ENCODE results near the gene TUBGCP6. TPM values are rescaled to one million over a fixed set of nuclear protein-coding genes. Genes with fewer than 3 reads are reported as not detected.

The TUBGCP6 gene
- total RNA-seq, 2 donors from 2014 or later, result 19.2 to 33.4 TPM

- no peaks in the 10 kb centered on the region for H3K27me3 ChIP-seq
- H3K27ac ChIP-seq, result peak overlapping the region; percentile 47
- peaks cover 19% of the 10 kb centered on the region for H3K4me1 ChIP-seq
- peak overlapping the region; percentile 58 to 91 for H3K9ac ChIP-seq (ENCODE audit: low read depth in 2 of 2, low read length in 2 of 2)
- no peak for DNase-seq
- H3K9me3 ChIP-seq, result no peaks in the 10 kb centered on the region
- intact Hi-C loops (cut with DNase I), result loop anchor here (5.0 to 10.0 kb wide), 2 partner anchors 91 to 253 kb away; partner anchors contain the start of genes LMF2, NCAPH2 and PPP6R2
- peak overlapping the region; percentile 90 for H3K4me3 ChIP-seq
- no peaks in the 10 kb centered on the region for H3K36me3 ChIP-seq
- no peak for TF ChIP-seq CTCF (IDR thresholded peaks at IDR 0.05)
These were observed 6.8 kb upstream of the TUBGCP6 start for GRCh38 chr22:50251477-50252081.

GRCh38 chr22:50250555-50251476 is 6.0 kb upstream of the TUBGCP6 start, which contains the start of gene HDAC10:
HDAC10 (minus strand) TSS chr22:50251265; CDS start chr22:50251032, 233 bp downstream.
- no peaks in the 10 kb centered on the region for H3K27me3 ChIP-seq
- H3K4me3 ChIP-seq, result peak within 1 kb of the TSS; percentile 90
- H3K27ac ChIP-seq, result peak within 1 kb of the TSS; percentile 47
- peaks cover 23% of the 10 kb centered on the region for H3K4me1 ChIP-seq
- H3K36me3 ChIP-seq, result no peaks in the 10 kb centered on the region
- H3K9me3 ChIP-seq, result no peaks in the 10 kb centered on the region
- DNase-seq, result peak; percentile 90
- intact Hi-C loops (cut with DNase I), result loop anchor here (5.0 to 10.0 kb wide), 2 partner anchors 91 to 254 kb away; partner anchors contain the start of genes LMF2, NCAPH2 and PPP6R2
- peak within 1 kb of the TSS; percentile 89 to 91 for H3K9ac ChIP-seq (ENCODE audit: low read depth in 2 of 2, low read length in 2 of 2)
- no peak for TF ChIP-seq CTCF (IDR thresholded peaks at IDR 0.05)

GRCh38 chr22:50250249-50250554 is 5.4 kb upstream of the TUBGCP6 start:
- no peak for DNase-seq
- H3K36me3 ChIP-seq, result no peaks in the 10 kb centered on the region
- peaks cover 28% of the 10 kb centered on the region for H3K4me1 ChIP-seq
- intact Hi-C loops (cut with DNase I), result loop anchor here (5.0 to 10.0 kb wide), 2 partner anchors 92 to 255 kb away; partner anchors contain the start of genes LMF2, NCAPH2 and PPP6R2
- peak overlapping the region; percentile 90 for H3K4me3 ChIP-seq
- H3K27ac ChIP-seq, result no peak overlapping the region
- no peaks in the 10 kb centered on the region for H3K27me3 ChIP-seq
- H3K9ac ChIP-seq (ENCODE audit: low read depth in 2 of 2, low read length in 2 of 2), result peak overlapping the region; percentile 89 to 91
- TF ChIP-seq CTCF (IDR thresholded peaks at IDR 0.05), result no peak
- no peaks in the 10 kb centered on the region for H3K9me3 ChIP-seq

- no peaks in the 10 kb centered on the region for H3K36me3 ChIP-seq
- intact Hi-C loops (cut with DNase I), result loop anchor here (5.0 to 10.0 kb wide), 2 partner anchors 93 to 255 kb away; partner anchors contain the start of genes LMF2, NCAPH2 and PPP6R2
- TF ChIP-seq CTCF (IDR thresholded peaks at IDR 0.05), result no peak
- DNase-seq, result no peak
- peak overlapping the region; percentile 90 for H3K4me3 ChIP-seq
- H3K9me3 ChIP-seq, result no peaks in the 10 kb centered on the region
- peak overlapping the region in 1 of 2 donors; percentile 91 for H3K9ac ChIP-seq (ENCODE audit: low read depth in 2 of 2, low read length in 2 of 2)
- no peaks in the 10 kb centered on the region for H3K27me3 ChIP-seq
- no peak overlapping the region for H3K27ac ChIP-seq
- H3K4me1 ChIP-seq, result peaks cover 28% of the 10 kb centered on the region
These were observed 4.8 kb upstream of the TUBGCP6 start for GRCh38 chr22:50249341-50250248.
